ENCODE measurements around the gene LDLR.

Gene LDLR

GRCh38 chr19:11164879-11165406, 75.7 kb downstream of the LDLR start:
- H3K36me3 Mint-ChIP-seq (ENCODE audit: low read depth): peaks cover 41% of the 10 kb centered on the region
- H3K9me3 Mint-ChIP-seq: peaks cover 8% of the 10 kb centered on the region
- no peak overlapping the region for H3K4me3 Mint-ChIP-seq
- TF ChIP-seq CTCF (IDR thresholded peaks at IDR 0.05): no peak
- H3K27ac Mint-ChIP-seq: peak overlapping the region; percentile 77
- H3K27me3 Mint-ChIP-seq (ENCODE audit: low read depth, poor library complexity): peaks cover 7% of the 10 kb centered on the region
- DNase-seq: no peak
- H3K4me1 Mint-ChIP-seq: peaks cover 7% of the 10 kb centered on the region

- TF ChIP-seq CTCF (IDR thresholded peaks at IDR 0.05): no peak
- no peak for DNase-seq
- H3K9me3 Mint-ChIP-seq: peaks cover 4% of the 10 kb centered on the region
- peaks cover 12% of the 10 kb centered on the region for H3K4me1 Mint-ChIP-seq
- H3K4me3 Mint-ChIP-seq: no peak overlapping the region
- H3K27ac Mint-ChIP-seq: peak overlapping the region; percentile 77
- peaks cover 47% of the 10 kb centered on the region for H3K36me3 Mint-ChIP-seq (ENCODE audit: low read depth)
- H3K27me3 Mint-ChIP-seq (ENCODE audit: low read depth, poor library complexity): peaks cover 7% of the 10 kb centered on the region
These were observed 76.3 kb downstream of the LDLR start for GRCh38 chr19:11165486-11166030.

DNA sequence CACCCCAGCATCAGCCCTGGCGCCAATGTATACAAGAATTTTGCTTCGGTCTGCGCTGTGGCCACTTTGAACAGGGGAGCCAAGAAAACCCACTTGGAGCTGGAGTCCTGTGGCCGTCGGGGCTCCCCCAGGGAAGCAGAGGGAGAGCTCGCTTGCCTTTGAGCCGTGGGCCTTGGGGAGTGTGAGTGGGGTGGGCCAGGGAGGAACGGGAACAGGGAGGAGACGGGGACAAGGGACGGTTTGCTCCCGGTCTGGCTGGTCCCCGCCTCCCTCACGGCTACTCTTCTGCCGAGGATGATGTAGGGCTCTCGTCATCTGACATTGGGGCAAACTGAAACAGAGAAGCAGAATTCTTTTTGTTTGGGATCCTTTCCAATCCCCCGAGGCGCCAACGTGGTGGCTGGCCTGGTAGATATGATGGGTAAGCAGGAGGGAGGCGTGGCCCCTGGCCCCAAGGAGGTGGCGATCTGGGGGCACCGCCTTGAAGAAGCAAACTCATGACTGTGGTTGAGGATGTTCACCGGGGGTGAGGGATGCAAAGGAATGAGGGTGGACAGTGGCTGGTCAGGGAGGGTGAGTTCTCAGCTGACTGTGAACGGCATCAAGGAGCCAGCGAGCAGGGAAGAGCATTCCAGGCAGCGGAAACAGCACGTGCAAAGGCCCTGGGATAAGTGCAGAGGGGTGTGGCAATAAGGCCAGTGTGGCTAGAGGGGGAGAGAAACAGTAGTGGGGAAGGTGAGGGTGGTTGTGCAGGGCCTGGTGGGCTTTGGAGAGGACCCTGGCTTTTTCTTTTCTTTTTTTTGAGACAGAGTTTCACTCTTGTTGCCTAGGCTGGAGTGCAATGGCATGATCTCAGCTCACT, 77.2 kb downstream of the LDLR start:
- Mint-ChIP-seq H3K27ac (peak overlapping the region; percentile 72), H3K4me1 (peaks cover 12% of the 10 kb centered on the region), H3K9me3 (no peaks in the 10 kb centered on the region), H3K4me3 (no peak overlapping the region), H3K27me3 (ENCODE audit: low read depth, poor library complexity) (peaks cover 7% of the 10 kb centered on the region), H3K36me3 (ENCODE audit: low read depth) (peaks cover 47% of the 10 kb centered on the region)
- TF ChIP-seq CTCF (IDR thresholded peaks at IDR 0.05): no peak
- no peak for DNase-seq

- Mint-ChIP-seq H3K27ac (no peak overlapping the region), H3K4me3 (no peak overlapping the region), H3K27me3 (ENCODE audit: low read depth, poor library complexity) (peaks cover 7% of the 10 kb centered on the region), H3K9me3 (no peaks in the 10 kb centered on the region), H3K4me1 (peaks cover 12% of the 10 kb centered on the region), H3K36me3 (ENCODE audit: low read depth) (peaks cover 54% of the 10 kb centered on the region)
- no peak for TF ChIP-seq CTCF (IDR thresholded peaks at IDR 0.05)
- DNase-seq: no peak
These were observed 79.3 kb downstream of the LDLR start for GRCh38 chr19:11168568-11168967.

DNA sequence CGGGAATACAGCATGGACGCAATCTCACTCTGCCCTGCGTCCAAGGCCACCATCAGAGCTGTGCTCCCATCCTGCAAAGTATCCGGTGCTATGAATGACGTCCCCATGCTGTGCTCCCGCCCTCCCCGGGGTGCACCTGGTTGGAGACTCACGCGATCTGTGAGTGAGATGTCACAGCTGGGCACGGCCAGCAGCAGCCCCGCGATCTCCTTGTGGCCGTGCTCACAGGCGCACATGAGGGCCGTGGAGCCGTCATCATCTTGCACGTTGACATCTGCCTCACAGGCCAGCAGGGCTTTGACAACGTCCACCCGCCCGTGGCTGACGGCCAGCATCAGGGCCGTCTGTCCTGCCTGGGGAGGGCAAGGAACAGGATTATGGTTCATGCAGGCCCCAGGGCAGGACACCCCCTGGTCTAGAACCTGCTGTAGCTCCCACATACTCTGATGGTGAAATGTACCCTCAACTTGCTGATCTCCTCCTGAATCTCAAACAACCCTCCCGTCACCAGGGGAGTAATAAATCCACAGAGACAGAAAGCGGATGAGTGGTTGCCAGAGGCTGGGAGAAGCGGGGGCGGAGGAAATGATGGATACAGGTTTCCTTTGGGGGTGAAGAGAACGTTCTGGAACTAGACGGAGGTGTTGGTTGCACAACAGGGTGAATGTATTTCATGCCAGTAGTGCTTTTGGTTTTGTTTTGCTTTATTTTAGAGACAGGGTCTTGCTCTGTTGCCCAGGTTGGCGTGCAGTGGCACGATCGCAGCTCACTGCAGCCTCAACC, 80.8 kb downstream of the LDLR start:
- no peak for TF ChIP-seq CTCF (IDR thresholded peaks at IDR 0.05)
- no peak for DNase-seq
- Mint-ChIP-seq H3K27me3 (ENCODE audit: low read depth, poor library complexity) (peaks cover 3% of the 10 kb centered on the region), H3K4me1 (peaks cover 5% of the 10 kb centered on the region), H3K9me3 (no peaks in the 10 kb centered on the region), H3K27ac (peak overlapping the region; percentile 74), H3K36me3 (ENCODE audit: low read depth) (peaks cover 45% of the 10 kb centered on the region), H3K4me3 (no peak overlapping the region)

All from nephron progenitor cell (in vitro differentiated cells).